VCaP (cell line): ENCODE results near the gene CCDC54.

Experiments
- H3K27ac ChIP-seq: fragments of 450-650 bp; 2 replicates; pipeline ENCODE4 v1.5.1; 2017
- CTCF ChIP-seq: fragments of 450-650 bp; conservative IDR thresholded peaks from 2 replicates; pipeline ENCODE4 v1.5.1; 2017; ENCODE audit warnings: mild to moderate bottlenecking, moderate library complexity

Gene CCDC54

DNA sequence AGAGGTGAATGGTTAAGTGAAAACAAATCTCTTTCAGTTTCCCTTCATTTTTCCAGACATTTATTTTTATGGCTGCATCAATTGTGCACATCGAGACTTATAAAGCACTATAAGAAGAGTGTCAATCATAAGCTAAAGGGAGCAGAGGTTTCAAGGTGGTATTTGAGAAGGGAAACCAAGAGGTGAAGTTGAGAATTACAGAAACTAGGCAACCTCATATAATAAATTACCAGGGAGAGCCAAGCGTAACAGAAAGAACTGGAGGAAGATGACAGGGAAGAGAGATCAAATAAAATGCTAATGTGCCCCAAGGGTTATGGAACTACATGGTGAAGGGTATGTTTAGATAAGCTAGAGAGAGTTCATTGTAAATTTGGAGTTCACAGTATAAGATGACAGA, 6.3 kb upstream of the CCDC54 start:
- H3K27ac ChIP-seq = no peak overlapping the region
- 0 out of 2 replicates have a peak, but pooled peaks have one; percentile 7 for TF ChIP-seq CTCF

- H3K27ac ChIP-seq = no peak overlapping the region
- no peak for TF ChIP-seq CTCF
These were observed 4.7 kb upstream of the CCDC54 start for GRCh38 chr3:107372506-107372905.

- no peak for TF ChIP-seq CTCF
- H3K27ac ChIP-seq = no peak overlapping the region
These were observed 3.3 kb upstream of the CCDC54 start for GRCh38 chr3:107373896-107374295.

DNA sequence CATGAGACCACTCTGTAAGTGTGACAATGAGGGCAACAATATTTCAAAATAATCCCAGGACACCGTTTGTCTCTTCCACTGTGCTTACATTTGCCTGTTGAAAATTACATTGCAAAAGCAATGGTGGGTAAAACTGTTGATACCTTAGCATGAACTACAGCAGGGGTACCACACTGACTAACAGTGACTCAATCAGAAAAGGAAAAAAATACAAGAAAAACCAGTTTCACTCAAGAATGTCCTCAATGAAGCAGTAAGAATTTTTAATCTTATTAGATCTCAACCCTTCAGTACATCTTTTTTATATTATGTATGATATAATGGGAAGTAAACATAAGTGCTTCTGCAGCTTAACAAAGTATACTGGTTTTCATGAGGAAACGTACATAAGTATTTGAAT, 1.6 kb upstream of the CCDC54 start:
- H3K27ac ChIP-seq = no peak overlapping the region
- no peak for TF ChIP-seq CTCF

DNA sequence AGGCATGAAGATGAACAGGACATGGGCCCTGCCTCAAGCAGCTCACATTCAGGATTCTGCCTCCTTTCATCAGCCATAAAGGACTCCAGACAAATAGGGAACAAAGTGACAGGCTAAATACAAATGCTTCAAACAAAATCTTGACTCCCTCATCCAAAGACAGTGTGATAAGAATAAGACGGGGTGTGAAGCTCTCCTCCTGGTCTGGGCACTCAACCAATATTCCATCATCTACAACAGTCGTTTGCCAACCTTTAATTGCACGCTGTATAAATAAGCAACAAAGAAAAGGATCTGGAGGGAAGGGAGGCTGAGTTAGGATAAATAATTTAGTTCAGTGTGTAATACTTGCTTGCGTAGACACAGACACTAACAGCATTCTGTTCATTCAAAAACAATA, 5.4 kb downstream of the CCDC54 start:
- TF ChIP-seq CTCF = no peak
- no peak overlapping the region for H3K27ac ChIP-seq

- TF ChIP-seq CTCF = no peak
- H3K27ac ChIP-seq = no peak overlapping the region
These were observed 7.2 kb downstream of the CCDC54 start for GRCh38 chr3:107384428-107384827.

DNA sequence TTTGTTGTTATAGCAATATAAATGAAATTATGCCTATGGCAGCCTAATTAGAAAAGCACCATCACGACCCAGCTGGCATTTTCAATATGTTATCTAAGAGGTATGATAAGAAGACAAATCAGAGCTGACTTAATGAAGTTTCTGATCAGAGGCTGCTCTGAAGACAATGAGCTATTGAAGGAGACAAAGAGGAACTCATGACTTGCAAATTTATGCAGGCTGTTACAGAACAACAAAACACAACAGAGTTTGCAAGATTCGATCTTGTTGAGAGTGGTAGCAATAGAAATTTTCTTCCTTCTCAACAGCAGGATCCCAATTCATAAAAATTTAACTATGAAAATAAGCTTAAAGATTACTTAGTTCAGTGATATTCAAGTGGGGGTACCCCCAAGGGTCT, 7.7 kb downstream of the CCDC54 start:
- no peak for TF ChIP-seq CTCF
- no peak overlapping the region for H3K27ac ChIP-seq

DNA sequence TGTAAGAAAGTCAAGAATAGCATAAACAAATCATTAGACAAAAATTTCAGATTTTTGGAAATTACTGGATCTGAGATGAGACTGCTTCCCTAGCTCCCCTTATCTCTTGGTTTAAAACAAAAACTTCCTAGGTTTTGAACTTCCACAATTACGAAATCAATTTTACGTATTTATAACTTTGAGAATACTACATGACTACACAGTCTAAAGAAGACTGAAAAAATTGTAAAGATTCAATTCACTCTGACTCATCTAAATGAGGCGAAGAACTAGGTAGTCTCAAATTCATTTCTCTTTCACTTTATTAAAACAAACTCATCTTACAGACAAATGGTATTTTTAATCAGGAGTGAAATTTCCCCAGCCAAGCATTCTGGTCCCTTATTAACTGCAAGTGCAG, 10.3 kb downstream of the CCDC54 start:
- no peak overlapping the region for H3K27ac ChIP-seq
- no peak for TF ChIP-seq CTCF
